Natural killer cell (primary cell): ENCODE results near the gene DYNC1H1. TPM values are rescaled to one million over a fixed set of nuclear protein-coding genes. Genes with fewer than 3 reads are reported as not detected.

Source experiments
- ATAC-seq, 3 donors: fragments of 150-1000 bp in 2 of 3; fragments of 200-7000 bp in 1 of 3; cut with Tn5 transposase; 1 replicate in 1 of 3; 2 replicates in 2 of 3; pipeline ENCODE4 v1.10.0; 2021; ENCODE audit warnings: mild to moderate bottlenecking in 2 of 3, moderate library complexity in 2 of 3
- DNase-seq, 2 donors: peaks; one replicate each; pipeline versions ENCODE4 v3.0.0 to v3.0.0-alpha.2; 2013 to 2021; ENCODE audit warnings: mixed read lengths in 1 of 2
- H3K27ac ChIP-seq: one replicate; pipeline ENCODE4 v1.5.1; 2013; ENCODE audit warnings: mild to moderate bottlenecking, low read length
- H3K27me3 ChIP-seq: one replicate; pipeline ENCODE4 v1.6.1; 2013; ENCODE audit warnings: low read length; ENCODE audit not compliant: control insufficient read depth, insufficient read depth
- H3K36me3 ChIP-seq: one replicate; pipeline ENCODE4 v1.6.1; 2013; ENCODE audit warnings: low read length; ENCODE audit not compliant: control insufficient read depth, insufficient read depth
- H3K4me1 ChIP-seq: one replicate; pipeline ENCODE4 v1.6.1; 2013; ENCODE audit warnings: low read length; ENCODE audit not compliant: control insufficient read depth, insufficient read depth
- H3K4me3 ChIP-seq: one replicate; pipeline ENCODE4 v1.5.1; 2013; ENCODE audit warnings: low read length
- H3K9me3 ChIP-seq: one replicate; pipeline ENCODE4 v1.6.1; 2013; ENCODE audit warnings: low read length; ENCODE audit not compliant: control insufficient read depth, insufficient read depth
- H3K27ac Mint-ChIP-seq, 2 donors: one replicate each; pipeline ENCODE4 v1.8.0; 2022; ENCODE audit warnings: mild to moderate bottlenecking in 2 of 2, mixed read lengths in 2 of 2, moderate library complexity in 1 of 2
- H3K27me3 Mint-ChIP-seq, 2 donors: one replicate each; pipeline ENCODE4 v1.8.0; 2022; ENCODE audit warnings: low read depth in 2 of 2, mixed read lengths in 2 of 2
- H3K36me3 Mint-ChIP-seq: one replicate; pipeline ENCODE4 v1.8.0; 2022; ENCODE audit warnings: mixed read lengths
- H3K4me1 Mint-ChIP-seq, 2 donors: one replicate each; pipeline ENCODE4 v1.8.0; 2022; ENCODE audit warnings: mixed read lengths in 2 of 2
- H3K4me3 Mint-ChIP-seq: one replicate; pipeline ENCODE4 v1.8.0; 2022; ENCODE audit warnings: mild to moderate bottlenecking, moderate library complexity, mixed read lengths
- H3K9me3 Mint-ChIP-seq, 2 donors: one replicate each; pipeline ENCODE4 v1.8.0; 2022; ENCODE audit warnings: mixed read lengths in 2 of 2
- WGBS: methylation state at CpG from one replicate; pipeline ENCODE4 v1.1.7; 2013; ENCODE audit warnings: missing lambda C conversion rate; ENCODE audit not compliant: insufficient coverage; 5-methylcytosine and 5-hydroxymethylcytosine counted together
- intact Hi-C: fragments of 100-400 bp; cut with micrococcal nuclease; formaldehyde crosslinking; loops from one replicate; pipeline ENCODE4 v1.14.2; 2022
- total RNA-seq, 4 donors: library from RNA; stranded (reverse); fragments of 120-200 nt in 1 of 4; gene quantifications; one replicate each; pipeline versions ENCODE4 v1.2.3 to v1.2.4, GENCODE V29; 2013 to 2022
- TF ChIP-seq, protein P1 (sequence below): fragments of 200-600 bp; IDR thresholded peaks from one replicate; pipeline ENCODE4 v1.8.0; 2022; ENCODE audit warnings: antibody characterized with exemption

DYNC1H1 gene
- total RNA-seq, 3 donors from 2014 or later (not counting 1 experiment from before 2014, with no cell fraction given): 313 to 381 (median 349) TPM

DNA sequence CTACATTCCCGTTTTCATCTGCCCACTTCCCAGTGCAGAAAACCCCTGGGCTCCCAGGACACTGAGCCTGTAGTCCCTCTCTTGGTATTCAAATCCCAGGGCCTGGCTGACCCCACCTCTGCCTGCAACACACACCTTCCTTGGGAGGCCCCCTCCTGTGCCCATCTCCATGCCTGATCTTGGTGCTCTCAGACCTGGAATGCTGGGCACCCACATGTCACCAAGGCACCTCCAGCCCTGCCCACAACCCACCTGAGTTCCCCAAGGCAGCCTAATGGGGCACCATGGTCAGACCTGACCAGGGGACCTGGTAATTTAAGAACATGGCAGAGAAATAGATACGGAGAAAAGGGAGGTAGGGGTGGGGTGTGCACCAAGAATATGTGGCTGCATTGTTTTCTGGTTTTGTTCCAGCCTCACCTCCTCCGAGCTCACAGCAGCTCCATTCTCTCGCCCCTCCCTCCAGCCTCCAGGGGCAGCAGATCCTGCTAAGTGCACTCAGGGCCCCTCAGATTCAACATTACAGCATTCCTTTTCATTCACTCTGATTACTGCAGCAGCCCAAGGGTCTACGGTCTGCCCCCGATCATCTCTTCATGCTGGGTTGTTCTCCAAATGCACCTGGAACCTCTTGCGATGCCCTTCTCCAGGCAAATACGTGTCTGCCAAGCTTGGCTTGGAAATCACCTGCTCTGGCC lies 131.6 kb downstream of the DYNC1H1 start:
- TF ChIP-seq, protein P1, sequence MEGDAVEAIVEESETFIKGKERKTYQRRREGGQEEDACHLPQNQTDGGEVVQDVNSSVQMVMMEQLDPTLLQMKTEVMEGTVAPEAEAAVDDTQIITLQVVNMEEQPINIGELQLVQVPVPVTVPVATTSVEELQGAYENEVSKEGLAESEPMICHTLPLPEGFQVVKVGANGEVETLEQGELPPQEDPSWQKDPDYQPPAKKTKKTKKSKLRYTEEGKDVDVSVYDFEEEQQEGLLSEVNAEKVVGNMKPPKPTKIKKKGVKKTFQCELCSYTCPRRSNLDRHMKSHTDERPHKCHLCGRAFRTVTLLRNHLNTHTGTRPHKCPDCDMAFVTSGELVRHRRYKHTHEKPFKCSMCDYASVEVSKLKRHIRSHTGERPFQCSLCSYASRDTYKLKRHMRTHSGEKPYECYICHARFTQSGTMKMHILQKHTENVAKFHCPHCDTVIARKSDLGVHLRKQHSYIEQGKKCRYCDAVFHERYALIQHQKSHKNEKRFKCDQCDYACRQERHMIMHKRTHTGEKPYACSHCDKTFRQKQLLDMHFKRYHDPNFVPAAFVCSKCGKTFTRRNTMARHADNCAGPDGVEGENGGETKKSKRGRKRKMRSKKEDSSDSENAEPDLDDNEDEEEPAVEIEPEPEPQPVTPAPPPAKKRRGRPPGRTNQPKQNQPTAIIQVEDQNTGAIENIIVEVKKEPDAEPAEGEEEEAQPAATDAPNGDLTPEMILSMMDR: no peak
- intact Hi-C loops: loop anchor here (1.0 to 2.0 kb wide), 3 partner anchors 33 to 389 kb away; no protein-coding TSS in a partner anchor
- ATAC-seq (peak in 2 of 3 donors; percentile 7 to 24), DNase-seq (no peak)
- Histone ChIP-seq H3K4me3 (no peak overlapping the region), H3K27ac (no peak overlapping the region), H3K27me3 (no peaks in the 10 kb centered on the region), H3K4me1 (peaks cover 3% of the 10 kb centered on the region), H3K36me3 (no peaks in the 10 kb centered on the region), H3K9me3 (no peaks in the 10 kb centered on the region)
- Mint-ChIP-seq H3K27ac (no peak overlapping the region), H3K4me1 (peaks cover 5 to 6% of the 10 kb centered on the region in 2 donors), H3K27me3 (peaks cover 4 to 6% of the 10 kb centered on the region in 2 donors), H3K36me3 (no peaks in the 10 kb centered on the region), H3K9me3 (no peaks in the 10 kb centered on the region), H3K4me3 (no peak overlapping the region)
- 83% methylated on average over 8 of the region's 8 CpGs for WGBS

GRCh38 chr14:102096569-102097188 lies 132.3 kb downstream of the DYNC1H1 start:
- TF ChIP-seq, protein P1: peak; percentile 89
- H3K27me3 ChIP-seq: no peaks in the 10 kb centered on the region
- H3K4me3 Mint-ChIP-seq: no peak overlapping the region
- peaks cover 4 to 6% of the 10 kb centered on the region in 2 donors for H3K27me3 Mint-ChIP-seq
- intact Hi-C loops: loop anchor here (1.0 to 2.0 kb wide), 3 partner anchors 33 to 390 kb away; no protein-coding TSS in a partner anchor
- WGBS: 29% methylated on average over 9 of the region's 12 CpGs
- H3K27ac Mint-ChIP-seq: no peak overlapping the region
- peaks cover 3% of the 10 kb centered on the region for H3K4me1 ChIP-seq
- H3K36me3 ChIP-seq: no peaks in the 10 kb centered on the region
- no peaks in the 10 kb centered on the region for H3K9me3 Mint-ChIP-seq
- H3K4me3 ChIP-seq: no peak overlapping the region
- H3K9me3 ChIP-seq: no peaks in the 10 kb centered on the region
- H3K27ac ChIP-seq: no peak overlapping the region
- no peaks in the 10 kb centered on the region for H3K36me3 Mint-ChIP-seq
- H3K4me1 Mint-ChIP-seq: peaks cover 5 to 6% of the 10 kb centered on the region in 2 donors
- ATAC-seq (peak; percentile 50 to 83 (median 82)), DNase-seq (peak; percentile 67 to 81)

- H3K27me3 Mint-ChIP-seq: peaks cover 4 to 6% of the 10 kb centered on the region in 2 donors
- no peak overlapping the region for H3K4me3 Mint-ChIP-seq
- H3K36me3 Mint-ChIP-seq: no peaks in the 10 kb centered on the region
Observed at GRCh38 chr14:102097441-102098135, 133.2 kb downstream of the DYNC1H1 start.

More at GRCh38 chr14:102097441-102098135, 133.2 kb downstream of the DYNC1H1 start:
- TF ChIP-seq, protein P1: no peak
- H3K27ac Mint-ChIP-seq: no peak overlapping the region
- DNase-seq (no peak), ATAC-seq (no peak)
- no peak overlapping the region for H3K27ac ChIP-seq
- 72% methylated on average over 6 of the region's 7 CpGs for WGBS
- H3K27me3 ChIP-seq: no peaks in the 10 kb centered on the region
- H3K9me3 ChIP-seq: no peaks in the 10 kb centered on the region
- intact Hi-C loops: loop anchor here (2.0 kb wide), 1 partner anchor 391 kb away; no protein-coding TSS in a partner anchor
- peaks cover 5 to 6% of the 10 kb centered on the region in 2 donors for H3K4me1 Mint-ChIP-seq
- peaks cover 3% of the 10 kb centered on the region for H3K4me1 ChIP-seq
- no peaks in the 10 kb centered on the region for H3K9me3 Mint-ChIP-seq
- no peak overlapping the region for H3K4me3 ChIP-seq
- no peaks in the 10 kb centered on the region for H3K36me3 ChIP-seq
